Endometrial microvascular endothelial cells (primary cell): ENCODE measurements around the gene HEXD. TPM values are rescaled to one million over a fixed set of nuclear protein-coding genes. Genes with fewer than 3 reads are reported as not detected.
"Not testable (repeated sequence)": the region's sequence is repeated elsewhere in the genome, so short reads cannot be mapped to it uniquely, and the experiment has no call there.

Source experiments
- in situ Hi-C: cut with HindIII; loops from 2 replicates; pipeline ENCODE4 v1.10.0; 2017; ENCODE audit warnings: low sequenced_read_pairs, low pct_unique_long_range_greater_than_20kb; ENCODE audit errors: inconsistent ontology term
- total RNA-seq: library from RNA; depleted of rRNA; stranded (reverse); fragments of >200 nt; gene quantifications from one replicate; pipeline ENCODE4 v1.2.3, GENCODE V29; 2015; ENCODE audit errors: inconsistent ontology term

HEXD gene
- total RNA-seq, 1 donor from 2014 or later: 31.4 TPM

DNA sequence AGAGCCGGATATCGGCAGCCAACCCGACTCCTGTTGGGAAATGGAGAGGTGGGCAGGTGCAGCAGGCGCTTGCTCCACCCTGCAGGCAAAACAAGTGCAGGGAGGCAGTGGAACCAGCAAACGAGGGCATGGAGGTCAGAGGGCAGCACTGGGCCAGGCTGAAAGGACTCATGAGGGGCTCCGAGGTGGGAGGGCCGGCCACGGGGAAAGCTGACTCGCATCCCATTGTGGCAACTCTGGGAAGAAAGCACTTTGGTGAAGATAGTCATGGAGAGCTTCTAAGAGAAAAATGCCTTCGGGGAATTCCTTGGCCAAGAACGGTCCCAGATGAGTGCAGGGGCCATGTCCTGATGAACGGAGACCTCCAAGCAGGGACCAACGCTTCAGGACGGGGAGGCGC is 28.0 kb downstream of the HEXD start:
- in situ Hi-C loops: loop anchor here (25.0 kb wide), 1 partner anchor 109 kb away; the partner anchor contains the start of gene SECTM1

DNA sequence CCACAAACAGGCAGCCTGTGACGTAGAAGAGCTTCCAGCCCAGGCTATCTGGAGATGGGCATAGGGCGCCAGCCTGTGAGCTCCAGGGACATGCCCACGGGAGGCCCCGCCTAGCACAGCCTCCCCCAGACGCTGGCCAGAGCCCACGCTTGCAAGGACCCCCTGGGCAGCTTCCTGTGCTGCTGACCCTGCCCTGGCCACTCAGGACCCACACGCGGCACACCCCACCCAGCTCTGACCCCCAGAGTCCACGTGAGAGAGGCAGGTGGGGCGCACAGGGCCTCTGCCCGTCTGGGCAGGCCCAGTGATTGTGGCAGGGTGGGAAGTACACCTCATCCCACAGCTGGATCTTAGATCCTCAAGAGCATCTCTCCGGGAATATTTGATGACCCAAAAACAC is 28.5 kb downstream of the HEXD start:
- in situ Hi-C loops: loop anchor here (25.0 kb wide), 1 partner anchor 109 kb away; the partner anchor contains the start of gene SECTM1

DNA sequence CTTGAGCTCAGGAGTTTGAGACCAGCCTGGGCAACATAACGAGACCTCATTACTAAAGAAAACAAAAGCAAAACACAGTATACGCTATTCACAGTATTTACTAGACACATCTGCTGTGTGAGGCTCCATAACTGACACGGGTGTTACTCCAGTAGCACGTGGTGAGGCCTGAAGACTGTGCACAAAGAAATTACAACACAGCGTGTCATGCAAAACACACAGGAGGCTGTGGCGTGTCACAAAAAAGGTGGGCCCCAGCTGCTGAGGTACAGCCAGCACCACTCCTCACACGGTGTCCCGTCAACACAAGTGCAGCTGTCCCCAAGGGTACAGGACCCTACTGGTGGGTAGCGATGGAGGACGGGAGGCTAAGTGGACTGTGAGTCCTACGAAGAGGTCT is 29.7 kb downstream of the HEXD start:
- in situ Hi-C loops: loop anchor here (25.0 kb wide), 1 partner anchor 111 kb away; the partner anchor contains the start of gene SECTM1

DNA sequence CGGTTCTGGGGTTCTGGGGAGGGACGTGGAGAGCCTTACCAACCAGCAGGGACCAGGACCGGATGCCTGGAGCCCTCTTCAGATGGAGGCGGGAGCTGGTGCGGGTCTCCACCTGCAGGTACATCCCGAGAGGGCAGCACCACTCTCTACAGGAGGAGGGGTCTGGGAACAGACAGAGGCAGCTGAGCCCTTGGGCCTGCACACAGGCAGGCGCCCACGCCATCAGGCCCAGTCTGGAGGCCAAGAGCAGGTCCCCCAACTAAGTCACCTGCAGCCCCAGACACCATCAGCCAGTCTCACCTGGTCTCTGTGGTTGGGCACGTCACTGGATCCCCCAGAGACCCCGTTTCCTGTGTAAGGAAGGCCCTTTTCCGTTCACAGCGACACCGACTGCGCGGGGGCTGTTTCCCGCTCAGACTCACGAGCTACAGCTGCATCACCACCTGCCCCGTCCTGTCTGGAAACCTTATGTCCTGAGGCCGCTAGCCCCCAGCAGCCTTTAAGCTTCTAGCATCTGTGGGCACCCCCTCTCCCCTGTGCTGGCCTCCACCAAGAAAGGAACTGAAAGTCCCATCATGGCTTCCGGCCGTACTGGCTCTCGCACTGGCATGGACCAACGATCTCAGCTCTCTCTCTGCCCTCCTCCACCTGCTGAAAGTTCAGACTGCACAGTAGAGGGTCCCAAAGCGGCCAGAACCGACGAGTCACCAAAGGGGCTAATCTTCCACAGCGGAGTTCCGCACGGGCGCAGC is 31.2 kb downstream of the HEXD start:
- in situ Hi-C loops: loop anchor here (25.0 kb wide), 1 partner anchor 112 kb away; the partner anchor contains the start of gene SECTM1

DNA sequence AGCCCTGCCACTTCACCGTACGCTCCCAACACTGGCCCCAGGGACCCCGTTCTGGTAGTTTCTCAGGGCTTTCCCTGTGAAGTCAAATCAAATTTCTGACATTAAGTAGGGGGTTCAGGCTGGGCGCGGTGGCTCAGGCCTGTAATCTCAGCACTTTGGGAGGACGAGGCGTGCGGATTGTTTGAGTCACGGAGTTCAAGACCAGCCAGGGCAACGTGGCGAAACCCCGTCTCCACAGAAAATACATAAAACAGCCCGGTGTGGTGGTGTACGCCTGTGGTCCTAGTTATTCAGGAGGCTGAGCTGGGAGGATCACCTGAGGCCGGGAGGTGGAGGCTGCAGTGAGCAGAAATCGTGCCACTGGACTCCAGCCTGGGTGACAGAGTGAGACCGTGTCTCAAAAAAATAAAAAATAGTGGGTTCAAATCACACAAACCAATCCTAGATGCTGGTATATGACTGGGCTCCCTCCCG is 31.8 kb downstream of the HEXD start:
- in situ Hi-C loops: loop anchor here (25.0 kb wide), 1 partner anchor 113 kb away; the partner anchor contains the start of gene SECTM1

DNA sequence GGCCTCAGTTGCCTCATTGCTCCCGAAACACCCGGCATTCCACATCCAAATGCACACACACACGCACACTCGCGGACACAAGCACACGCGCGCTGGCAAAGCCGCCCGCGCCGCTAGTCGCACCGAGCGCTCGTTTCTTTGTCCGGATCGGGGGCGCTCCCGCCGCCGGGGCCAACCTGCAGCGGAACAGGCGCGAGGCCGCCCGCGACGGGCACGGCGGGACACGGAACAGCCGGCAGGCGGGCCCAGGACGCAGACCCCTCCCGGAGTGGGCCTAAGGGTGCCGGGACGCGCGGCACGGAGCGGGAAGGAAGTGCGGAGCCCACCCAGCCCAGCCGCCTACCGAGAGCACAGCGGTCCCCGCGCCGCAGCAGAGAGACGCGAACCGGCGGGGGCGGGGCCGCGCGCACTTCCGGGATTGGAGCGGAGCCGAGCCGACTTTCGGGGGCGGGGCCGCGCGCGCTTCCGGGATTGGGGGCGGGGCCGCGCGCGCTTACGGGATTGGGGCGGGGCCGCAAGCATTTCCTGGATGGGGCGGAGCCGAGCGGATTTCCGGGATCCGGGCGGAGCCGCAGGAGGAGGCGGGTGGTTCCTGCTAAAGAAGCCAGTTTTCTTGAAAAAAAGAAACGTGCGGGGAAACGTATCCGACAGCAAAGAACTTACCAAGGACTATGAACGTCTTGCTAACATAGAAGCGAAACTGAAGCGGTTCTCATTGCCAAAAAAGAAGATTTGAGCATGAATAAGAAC is 32.4 kb downstream of the HEXD start, which contains the start of gene CYBC1:
CYBC1 (minus strand) TSS at position 396 of the 750 bp plus-strand sequence. CDS start 1,498 bp downstream, outside the sequence.
- in situ Hi-C loops: no loop called here

DNA sequence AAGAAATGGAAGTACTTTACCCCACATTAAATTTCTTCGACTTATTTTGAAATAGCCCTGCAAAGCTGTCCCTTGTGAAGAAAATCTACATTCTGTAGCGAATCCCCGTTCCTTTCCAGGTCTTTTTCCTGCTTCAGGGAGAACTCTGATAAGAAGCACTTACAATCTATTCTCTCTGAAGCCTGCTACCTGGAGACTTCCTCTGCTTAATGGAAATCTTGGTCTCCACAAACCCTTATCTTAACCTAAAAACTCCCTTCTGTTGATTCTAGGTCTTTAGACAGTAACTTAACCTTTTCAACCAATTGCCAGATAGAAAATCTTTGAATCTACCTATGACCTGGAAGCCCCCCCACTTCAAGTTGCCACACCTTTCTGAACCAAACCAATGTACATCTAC is 34.0 kb downstream of the HEXD start:
- in situ Hi-C loops: no loop called here

DNA sequence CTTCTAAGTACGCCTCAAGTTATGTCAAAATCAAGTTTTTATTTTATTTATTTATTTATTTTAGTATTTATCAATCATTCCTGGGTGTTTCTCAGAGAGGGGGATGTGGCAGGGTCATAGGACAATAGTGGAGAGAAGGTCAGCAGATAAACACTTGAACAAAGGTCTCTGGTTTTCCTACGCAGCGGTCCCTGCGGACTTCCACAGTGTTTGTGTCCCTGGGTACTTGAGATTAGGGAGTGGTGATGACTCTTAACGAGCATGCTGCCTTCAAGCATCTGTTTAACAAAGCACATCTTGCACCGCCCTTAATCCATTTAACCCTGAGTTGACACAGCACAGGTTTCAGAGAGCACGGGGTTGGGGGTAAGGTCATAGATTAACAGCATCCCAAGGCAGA is 35.0 kb downstream of the HEXD start:
- in situ Hi-C loops: not testable (repeated sequence)

DNA sequence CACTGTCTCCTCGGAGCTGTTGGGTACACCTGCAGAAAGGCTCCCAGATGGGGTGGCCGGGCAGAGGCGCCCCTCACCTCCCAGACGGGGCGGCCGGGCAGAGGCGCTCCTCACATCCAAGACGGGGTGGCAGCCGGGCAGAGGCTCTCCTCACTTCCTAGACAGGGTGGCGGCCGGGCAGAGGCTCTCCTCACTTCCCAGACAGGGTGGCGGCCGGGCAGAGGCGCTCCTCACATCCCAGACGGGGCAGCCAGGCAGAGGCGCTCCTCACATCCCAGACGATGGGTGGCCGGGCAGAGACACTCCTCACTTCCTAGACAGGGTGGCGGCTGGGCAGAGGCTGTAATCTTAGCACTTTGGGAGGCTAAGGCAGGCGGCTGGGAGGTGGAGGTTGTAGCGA is 35.6 kb downstream of the HEXD start:
- in situ Hi-C loops: not testable (repeated sequence)

DNA sequence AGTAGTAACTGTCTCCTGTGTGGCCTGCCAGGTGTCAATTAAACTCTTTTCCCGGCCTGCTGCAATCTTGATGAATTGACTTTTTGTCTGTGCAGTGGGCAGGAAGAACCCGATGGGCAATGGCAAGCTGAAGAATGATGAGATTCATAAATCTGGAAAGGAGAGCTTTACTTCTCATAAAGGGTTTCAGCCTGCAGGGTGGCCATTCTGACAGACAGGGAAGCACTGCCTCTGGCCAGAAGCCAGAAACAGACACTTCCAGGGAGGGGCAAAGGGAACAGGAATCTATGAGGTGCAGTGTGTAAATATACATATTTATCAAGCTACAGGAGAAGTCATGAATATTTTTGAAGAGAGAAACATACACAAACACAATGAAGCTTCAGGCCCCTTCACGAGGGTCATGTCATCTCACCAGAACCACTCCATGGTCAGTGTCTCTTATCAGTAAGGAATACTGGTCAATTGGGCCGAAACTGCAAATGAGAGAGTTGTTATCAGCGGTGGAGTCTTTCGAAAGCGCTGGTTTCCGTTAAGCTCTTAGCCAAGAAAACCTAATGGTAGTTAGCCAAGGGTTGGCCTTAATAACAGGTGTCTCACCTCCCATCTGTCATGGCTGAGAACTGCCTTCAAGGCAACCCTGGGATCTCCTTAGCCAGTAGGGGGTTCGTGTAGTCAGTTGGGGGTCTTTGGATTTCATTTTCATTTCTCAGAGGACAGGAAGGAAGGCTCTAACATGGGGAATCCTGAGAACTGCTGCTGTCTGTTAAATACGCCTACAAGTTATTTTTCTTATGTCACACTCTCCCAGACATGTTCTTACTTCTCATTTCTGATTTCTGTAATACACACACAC is 39.2 kb downstream of the HEXD start:
- in situ Hi-C loops: no loop called here

DNA sequence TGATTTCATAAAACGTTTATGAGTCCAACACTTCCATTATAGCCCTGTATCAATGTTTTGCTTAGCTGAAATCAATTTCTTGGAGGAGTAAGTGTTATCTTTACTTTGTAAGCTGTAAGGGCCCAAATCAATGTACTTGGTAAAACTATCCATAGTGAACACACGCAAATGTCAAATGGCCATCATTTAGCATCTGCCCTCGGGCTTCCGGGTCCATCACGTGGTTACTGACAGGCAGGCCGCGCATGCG is 39.7 kb downstream of the HEXD start:
- in situ Hi-C loops: no loop called here

DNA sequence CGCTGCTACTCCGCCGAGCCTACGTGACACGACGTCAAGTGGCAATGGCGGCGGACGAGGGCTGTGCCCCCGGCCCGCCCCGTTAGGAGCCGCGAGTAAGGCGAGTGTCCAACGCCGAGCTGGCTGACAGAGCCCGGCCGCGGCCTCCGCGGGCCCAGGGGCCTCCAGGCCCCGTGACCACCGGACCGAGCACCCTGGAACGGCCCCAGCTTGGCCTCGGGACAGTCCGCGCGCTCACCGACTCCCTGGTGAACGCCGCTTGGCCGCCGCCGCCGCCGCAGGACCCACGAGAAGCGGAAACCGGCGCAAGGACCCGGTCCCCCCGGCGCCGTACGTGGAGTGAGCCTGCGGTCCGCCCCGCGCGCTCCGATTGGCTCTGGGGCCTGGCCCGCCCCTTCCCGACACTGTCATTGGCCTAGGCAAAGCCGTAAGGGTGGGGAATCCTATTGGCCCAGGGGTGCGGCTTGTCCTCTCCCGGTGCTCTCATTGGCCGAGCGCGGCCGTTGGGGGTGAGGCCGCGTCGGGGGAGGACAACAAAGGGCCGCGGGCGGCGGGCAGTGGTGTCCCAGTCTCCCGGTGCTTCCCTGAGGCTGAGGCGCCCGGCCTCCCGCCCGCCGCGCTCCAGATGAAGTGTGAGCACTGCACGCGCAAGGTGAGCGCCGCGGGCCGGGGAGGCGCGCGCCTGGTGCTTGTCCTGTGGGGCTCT is 40.2 kb downstream of the HEXD start, which contains the start of gene NARF:
NARF (plus strand) TSS at position 563 of the 706 bp plus-strand sequence; CDS start at position 626, 63 bp downstream.
- in situ Hi-C loops: no loop called here

DNA sequence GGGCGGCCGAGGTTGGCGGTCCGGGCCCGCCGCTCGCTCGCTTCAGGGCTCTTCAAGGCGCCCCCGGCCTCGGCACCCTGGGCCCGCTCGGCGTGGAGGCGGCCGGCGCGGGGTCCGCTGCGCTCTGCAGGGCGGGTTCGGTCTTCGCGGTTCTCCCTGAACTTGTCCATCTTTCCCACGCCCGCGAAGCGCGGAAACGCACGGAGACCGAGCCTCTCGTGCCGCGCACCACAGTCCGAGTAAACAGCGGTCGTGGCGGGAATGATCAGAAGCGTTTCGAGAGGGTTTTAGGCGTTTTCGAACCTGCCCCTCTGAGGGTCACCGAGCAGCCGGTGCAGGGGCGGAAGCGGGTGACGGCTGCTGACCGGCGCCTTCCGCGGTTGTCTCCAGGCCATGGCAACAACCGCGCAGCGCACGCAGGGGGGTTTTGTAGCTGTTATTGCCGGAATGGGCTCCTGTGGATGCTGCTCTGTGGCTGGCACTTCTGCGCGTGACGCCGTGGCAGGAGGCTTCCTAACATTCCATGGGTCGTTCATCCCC is 40.8 kb downstream of the HEXD start:
- in situ Hi-C loops: no loop called here

DNA sequence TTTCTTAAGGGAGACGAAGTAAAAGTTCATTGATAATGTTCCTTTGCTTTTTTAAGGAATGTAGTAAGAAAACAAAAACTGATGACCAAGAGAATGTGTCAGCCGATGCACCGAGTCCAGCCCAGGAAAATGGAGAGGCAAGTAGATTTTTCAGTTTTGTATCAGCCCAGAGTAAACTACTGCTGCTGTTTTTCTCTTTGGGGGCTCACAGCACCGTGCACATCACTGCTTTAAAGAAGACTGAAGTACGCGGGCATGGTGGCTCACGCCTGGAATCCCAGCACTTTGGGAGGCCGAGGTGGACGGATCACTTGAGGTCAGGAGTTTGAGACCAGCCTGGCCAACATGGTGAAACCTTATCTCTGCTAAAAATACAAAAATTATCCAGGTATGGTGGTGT is 41.8 kb downstream of the HEXD start:
- in situ Hi-C loops: not testable (repeated sequence)

DNA sequence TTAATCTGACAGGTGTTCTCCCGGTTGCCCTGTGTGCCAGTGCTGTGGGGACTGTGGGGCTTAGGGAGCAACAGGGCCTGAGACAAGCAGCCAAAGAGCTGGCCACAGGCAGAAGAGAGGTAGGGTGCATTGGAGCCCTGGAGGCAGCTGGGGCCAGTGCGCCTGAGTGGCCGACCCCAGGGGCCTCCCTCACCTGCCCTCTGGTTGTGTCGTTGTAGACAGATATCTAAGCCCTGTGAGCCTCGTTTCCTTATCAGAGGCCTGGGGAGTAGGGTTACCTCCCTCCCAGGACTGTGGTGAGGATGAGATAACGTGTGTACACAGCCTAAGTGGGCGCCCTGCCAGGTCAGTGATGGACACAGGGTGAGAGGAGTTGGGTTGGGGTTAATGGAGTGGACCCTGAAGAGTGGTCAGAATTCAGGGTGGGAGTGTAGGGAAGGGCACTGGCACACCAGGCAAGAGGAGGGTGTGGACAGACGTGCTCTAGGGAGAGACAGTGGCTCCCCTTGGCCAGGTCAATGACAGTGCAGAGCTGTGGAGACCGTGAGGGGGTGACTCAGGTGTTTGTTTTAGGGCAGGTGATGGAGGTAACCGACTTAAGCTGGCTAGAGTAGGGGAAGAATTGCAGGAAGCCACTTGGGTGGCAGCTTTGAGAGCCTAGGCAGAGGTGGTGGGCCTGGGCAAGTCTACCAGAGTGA is 43.8 kb downstream of the HEXD start:
- in situ Hi-C loops: no loop called here

DNA sequence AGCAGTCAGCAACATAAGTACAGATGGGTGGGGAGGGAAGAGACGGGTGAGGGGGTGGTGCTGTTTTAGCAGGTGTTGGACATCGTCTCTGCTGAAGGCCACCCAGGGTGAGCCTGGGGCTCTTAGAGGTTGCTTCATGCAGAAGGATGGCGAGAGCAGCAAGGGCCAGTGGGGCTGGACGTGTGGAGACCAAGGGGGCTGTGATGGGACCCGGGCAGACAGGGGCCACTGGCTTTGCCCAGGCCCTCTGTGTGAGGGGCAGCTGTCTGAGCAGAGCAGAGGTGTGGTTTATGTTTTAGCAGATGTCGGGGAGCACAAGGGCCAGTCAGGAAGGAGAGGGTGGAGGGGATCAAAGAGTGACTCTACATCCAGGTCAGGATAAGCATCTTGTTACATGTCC is 45.2 kb downstream of the HEXD start:
- in situ Hi-C loops: no loop called here

DNA sequence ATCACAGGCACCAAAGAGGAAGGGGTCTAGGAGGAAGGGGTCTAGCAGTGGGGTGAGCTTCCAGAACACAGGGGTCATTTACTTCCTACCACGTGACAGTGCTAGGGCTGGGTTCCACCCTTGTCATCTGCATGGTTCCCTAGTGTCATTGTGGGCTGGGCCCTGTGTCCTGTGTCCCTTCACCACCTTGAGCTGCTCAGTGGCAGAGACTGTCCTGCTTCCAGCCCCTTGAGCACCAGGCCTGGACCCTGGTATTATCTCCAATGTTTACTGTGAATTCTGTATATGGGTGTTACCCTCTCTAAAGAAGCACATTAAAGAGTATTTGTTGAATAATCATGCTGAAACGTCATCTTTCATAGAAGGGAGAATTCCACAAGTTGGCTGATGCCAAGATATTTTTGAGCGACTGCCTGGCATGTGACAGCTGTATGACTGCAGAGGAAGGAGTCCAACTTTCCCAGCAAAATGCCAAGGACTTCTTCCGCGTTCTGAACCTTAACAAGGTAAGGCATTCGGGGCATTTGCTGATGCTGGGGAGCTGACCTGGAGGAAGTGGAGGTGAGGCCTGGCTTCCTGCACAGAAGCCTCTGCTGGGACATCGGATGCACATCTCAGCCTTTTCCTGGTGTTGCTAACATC is 45.9 kb downstream of the HEXD start:
- in situ Hi-C loops: no loop called here
